Pericardium fibroblast (primary cell): ENCODE results near the gene PAMR1. TPM values are rescaled to one million over a fixed set of nuclear protein-coding genes. Genes with fewer than 3 reads are reported as not detected.

Experiments used
- total RNA-seq: library from RNA; depleted of rRNA; stranded (reverse); fragments of >200 nt; gene quantifications from 2 replicates; pipeline ENCODE4 v1.2.3, GENCODE V29; 2015

PAMR1 gene
- 40.8 and 219 TPM in 2 replicates for total RNA-seq

GRCh38 chr11:35525501-35526175, at the start of gene PAMR1:
Gene PAMR1 (minus strand): TSS chr11:35525616. CDS start chr11:35525585, 31 bp downstream.

GRCh38 chr11:35419184-35419829, 106.1 kb downstream of the PAMR1 start, which contains the start of gene SLC1A2:
Gene SLC1A2 (minus strand): TSS chr11:35419558. CDS start chr11:35418966, 592 bp downstream.

Other genes starting within 250 kb of the PAMR1 start
- gene SLC1A2, start 106.1 kb downstream of the PAMR1 start, total RNA-seq = 0.17 and 2.0 TPM in 2 replicates
- 16.3 and 44.0 TPM in 2 replicates for gene FJX1, start 92.8 kb upstream of the PAMR1 start, total RNA-seq
- gene TRIM44, start 137.2 kb upstream of the PAMR1 start, total RNA-seq = 19.7 and 21.6 TPM in 2 replicates